HEK293 (cell line): ENCODE results near the gene KREMEN1.

Experiments used
- CTCF ChIA-PET: fragments of 350-600 bp; formaldehyde crosslinking; extraction: SDS; loops from one replicate; lab custom pipeline; 2021; ENCODE audit warnings: antibody characterized with exemption; lab: Yijun Ruan, JAX
- POLR2A ChIA-PET: fragments of 300-600 bp; formaldehyde crosslinking; extraction: SDS; loops from one replicate; lab custom pipeline; 2020; ENCODE audit warnings: antibody characterized with exemption, inconsistent platforms; lab: Yijun Ruan, JAX
- H3K27ac ChIP-seq: fragments of 200-500 bp; sonication (Bioruptor generic); 2 replicates; pipeline ENCODE4 v1.5.1; 2014; ENCODE audit warnings: low read depth, low read length, control low read depth, inconsistent platforms; ENCODE audit errors: extremely low read depth
- H3K36me3 ChIP-seq, 2 experiments: fragments of 200-500 bp in 1 of 2; sonication (Bioruptor generic) in 1 of 2; 1 replicate in 1 of 2; 2 replicates in 1 of 2; pipeline ENCODE4 v1.5.1; 2014 to 2017; ENCODE audit warnings: inconsistent platforms in 2 of 2, low read length in 2 of 2; ENCODE audit not compliant: control insufficient read depth in 2 of 2, insufficient read depth in 1 of 2
- H3K4me1 ChIP-seq: fragments of 200-500 bp; sonication (Bioruptor generic); 2 replicates; pipeline ENCODE4 v1.5.1; 2014; ENCODE audit warnings: mild to moderate bottlenecking, low read length, inconsistent platforms; ENCODE audit not compliant: control insufficient read depth, insufficient read depth
- H3K4me3 ChIP-seq: 2 replicates; pipeline ENCODE4 v1.5.1; 2011; ENCODE audit warnings: low read depth, mild to moderate bottlenecking, control low read depth, low read length, moderate library complexity
- H3K9me3 ChIP-seq: fragments of 200-500 bp; sonication (Bioruptor generic); 2 replicates; pipeline ENCODE4 v1.5.1; 2014; ENCODE audit warnings: low read depth, low read length, inconsistent platforms; ENCODE audit not compliant: control insufficient read depth, insufficient read depth
- AEBP2 ChIP-seq: fragments of 450-650 bp; formaldehyde crosslinking; IDR thresholded peaks from 2 replicates; pipeline ENCODE4 v1.5.1; 2016; ENCODE audit warnings: missing biosample characterization, missing genetic modification characterization, borderline replicate concordance
- FEZF1 ChIP-seq: fragments of 450-650 bp; formaldehyde crosslinking; IDR thresholded peaks from 2 replicates; pipeline ENCODE4 v1.5.1; 2016; ENCODE audit warnings: missing biosample characterization, missing genetic modification characterization
- HOXC10 ChIP-seq: sonication (generic); formaldehyde crosslinking; IDR thresholded peaks from 2 replicates; pipeline ENCODE4 v1.8.1; 2023; ENCODE audit warnings: mild to moderate bottlenecking, missing genetic modification reagents
- MYNN ChIP-seq: fragments of 450-650 bp; formaldehyde crosslinking; IDR thresholded peaks from 2 replicates; pipeline ENCODE4 v1.5.1; 2016; ENCODE audit warnings: missing biosample characterization, missing genetic modification characterization, borderline replicate concordance
- PRDM10 ChIP-seq: fragments of 450-650 bp; formaldehyde crosslinking; IDR thresholded peaks from 2 replicates; pipeline ENCODE4 v1.5.1; 2016; ENCODE audit warnings: missing biosample characterization, missing genetic modification characterization
- ZBTB20 ChIP-seq: fragments of 450-650 bp; formaldehyde crosslinking; IDR thresholded peaks from 2 replicates; pipeline ENCODE4 v1.5.1; 2016; ENCODE audit warnings: missing biosample characterization, missing genetic modification characterization
- ZBTB49 ChIP-seq: fragments of 450-650 bp; formaldehyde crosslinking; IDR thresholded peaks from 2 replicates; pipeline ENCODE4 v1.5.1; 2016; ENCODE audit warnings: missing biosample characterization, missing genetic modification characterization, low read depth
- ZNF248 ChIP-seq: fragments of 450-650 bp; formaldehyde crosslinking; IDR thresholded peaks from 2 replicates; pipeline ENCODE4 v1.5.1; 2017; ENCODE audit warnings: missing biosample characterization, missing genetic modification characterization
- ZNF311 ChIP-seq: fragments of 450-650 bp; formaldehyde crosslinking; IDR thresholded peaks from 2 replicates; pipeline ENCODE4 v1.5.1; 2017; ENCODE audit warnings: missing biosample characterization, missing genetic modification characterization, borderline replicate concordance
- ZNF473 ChIP-seq: fragments of 450-650 bp; formaldehyde crosslinking; IDR thresholded peaks from 2 replicates; pipeline ENCODE4 v1.5.1; 2017; ENCODE audit warnings: missing biosample characterization, missing genetic modification characterization
- ZNF768 ChIP-seq: fragments of 450-650 bp; formaldehyde crosslinking; IDR thresholded peaks from 2 replicates; pipeline ENCODE4 v1.5.1; 2018; ENCODE audit warnings: missing biosample characterization, mild to moderate bottlenecking, missing genetic modification characterization
- ZNF777 ChIP-seq: fragments of 450-650 bp; formaldehyde crosslinking; IDR thresholded peaks from 2 replicates; pipeline ENCODE4 v1.5.1; 2017; ENCODE audit warnings: missing biosample characterization, missing genetic modification characterization, borderline replicate concordance
- ZSCAN4 ChIP-seq: fragments of 450-650 bp; formaldehyde crosslinking; IDR thresholded peaks from 2 replicates; pipeline ENCODE4 v1.5.1; 2017; ENCODE audit warnings: missing biosample characterization, missing genetic modification characterization
- TF ChIP-seq, protein P1 (sequence below): fragments of 450-650 bp; formaldehyde crosslinking; IDR thresholded peaks from 2 replicates; pipeline ENCODE4 v1.5.1; 2017; ENCODE audit warnings: missing biosample characterization, missing genetic modification characterization
- TF ChIP-seq, protein P2 (sequence below): fragments of 450-650 bp; formaldehyde crosslinking; IDR thresholded peaks from 2 replicates; pipeline ENCODE4 v1.5.1; 2016; ENCODE audit warnings: missing biosample characterization, missing genetic modification characterization

Gene KREMEN1

DNA sequence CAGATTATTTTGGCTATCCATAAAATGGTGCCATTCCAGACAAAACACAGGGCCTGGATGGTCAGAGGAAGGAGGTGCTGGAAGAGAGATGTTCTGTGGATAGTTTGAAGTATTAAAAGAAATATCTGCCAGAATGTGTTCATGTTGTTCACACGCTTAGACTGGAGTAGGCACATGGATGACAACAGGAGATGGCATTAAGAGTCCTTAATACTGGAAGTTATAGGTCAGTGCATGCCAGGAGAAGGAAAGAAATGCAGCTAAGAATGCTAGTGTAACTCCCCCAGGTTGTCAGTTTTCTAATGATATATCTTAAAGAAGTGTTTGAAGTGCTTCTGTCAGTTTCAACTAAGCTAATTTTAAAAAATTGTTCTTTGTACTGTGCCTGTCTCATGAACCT lies 20.2 kb downstream of the KREMEN1 start:
- H3K9me3 ChIP-seq, result no peaks in the 10 kb centered on the region
- H3K27ac ChIP-seq, result no peak overlapping the region
- no peak overlapping the region for H3K4me3 ChIP-seq
- peaks cover 0 to 9% of the 10 kb centered on the region in 2 experiments; a peak in 1 of 3 replicates for H3K36me3 ChIP-seq
- TF ChIP-seq ZNF768 (tag by site-specific recombination), result no peak
- TF ChIP-seq HOXC10 (CRISPR knock-in tag), result no peak
- no peak for TF ChIP-seq ZNF248 (tag by site-specific recombination)
- no peak for TF ChIP-seq MYNN
- TF ChIP-seq ZSCAN4 (tag by site-specific recombination), result no peak
- TF ChIP-seq, protein P1, sequence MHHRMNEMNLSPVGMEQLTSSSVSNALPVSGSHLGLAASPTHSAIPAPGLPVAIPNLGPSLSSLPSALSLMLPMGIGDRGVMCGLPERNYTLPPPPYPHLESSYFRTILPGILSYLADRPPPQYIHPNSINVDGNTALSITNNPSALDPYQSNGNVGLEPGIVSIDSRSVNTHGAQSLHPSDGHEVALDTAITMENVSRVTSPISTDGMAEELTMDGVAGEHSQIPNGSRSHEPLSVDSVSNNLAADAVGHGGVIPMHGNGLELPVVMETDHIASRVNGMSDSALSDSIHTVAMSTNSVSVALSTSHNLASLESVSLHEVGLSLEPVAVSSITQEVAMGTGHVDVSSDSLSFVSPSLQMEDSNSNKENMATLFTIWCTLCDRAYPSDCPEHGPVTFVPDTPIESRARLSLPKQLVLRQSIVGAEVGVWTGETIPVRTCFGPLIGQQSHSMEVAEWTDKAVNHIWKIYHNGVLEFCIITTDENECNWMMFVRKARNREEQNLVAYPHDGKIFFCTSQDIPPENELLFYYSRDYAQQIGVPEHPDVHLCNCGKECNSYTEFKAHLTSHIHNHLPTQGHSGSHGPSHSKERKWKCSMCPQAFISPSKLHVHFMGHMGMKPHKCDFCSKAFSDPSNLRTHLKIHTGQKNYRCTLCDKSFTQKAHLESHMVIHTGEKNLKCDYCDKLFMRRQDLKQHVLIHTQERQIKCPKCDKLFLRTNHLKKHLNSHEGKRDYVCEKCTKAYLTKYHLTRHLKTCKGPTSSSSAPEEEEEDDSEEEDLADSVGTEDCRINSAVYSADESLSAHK (tag by site-specific recombination), result no peak
- TF ChIP-seq, protein P2, sequence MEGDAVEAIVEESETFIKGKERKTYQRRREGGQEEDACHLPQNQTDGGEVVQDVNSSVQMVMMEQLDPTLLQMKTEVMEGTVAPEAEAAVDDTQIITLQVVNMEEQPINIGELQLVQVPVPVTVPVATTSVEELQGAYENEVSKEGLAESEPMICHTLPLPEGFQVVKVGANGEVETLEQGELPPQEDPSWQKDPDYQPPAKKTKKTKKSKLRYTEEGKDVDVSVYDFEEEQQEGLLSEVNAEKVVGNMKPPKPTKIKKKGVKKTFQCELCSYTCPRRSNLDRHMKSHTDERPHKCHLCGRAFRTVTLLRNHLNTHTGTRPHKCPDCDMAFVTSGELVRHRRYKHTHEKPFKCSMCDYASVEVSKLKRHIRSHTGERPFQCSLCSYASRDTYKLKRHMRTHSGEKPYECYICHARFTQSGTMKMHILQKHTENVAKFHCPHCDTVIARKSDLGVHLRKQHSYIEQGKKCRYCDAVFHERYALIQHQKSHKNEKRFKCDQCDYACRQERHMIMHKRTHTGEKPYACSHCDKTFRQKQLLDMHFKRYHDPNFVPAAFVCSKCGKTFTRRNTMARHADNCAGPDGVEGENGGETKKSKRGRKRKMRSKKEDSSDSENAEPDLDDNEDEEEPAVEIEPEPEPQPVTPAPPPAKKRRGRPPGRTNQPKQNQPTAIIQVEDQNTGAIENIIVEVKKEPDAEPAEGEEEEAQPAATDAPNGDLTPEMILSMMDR (tag by site-specific recombination), result no peak
- peaks cover 3% of the 10 kb centered on the region; the same call in 1 of the 2 replicates for H3K4me1 ChIP-seq
- POLR2A ChIA-PET, result interaction anchor here (1.3 kb wide), 1 partner anchor 10 kb away, joined by 4 read pairs; no protein-coding TSS in a partner anchor
- CTCF ChIA-PET, result interaction anchor here (0.6 to 1.0 kb wide), 2 partner anchors 56 to 61 kb away, joined by 3 read pairs; no protein-coding TSS in a partner anchor

DNA sequence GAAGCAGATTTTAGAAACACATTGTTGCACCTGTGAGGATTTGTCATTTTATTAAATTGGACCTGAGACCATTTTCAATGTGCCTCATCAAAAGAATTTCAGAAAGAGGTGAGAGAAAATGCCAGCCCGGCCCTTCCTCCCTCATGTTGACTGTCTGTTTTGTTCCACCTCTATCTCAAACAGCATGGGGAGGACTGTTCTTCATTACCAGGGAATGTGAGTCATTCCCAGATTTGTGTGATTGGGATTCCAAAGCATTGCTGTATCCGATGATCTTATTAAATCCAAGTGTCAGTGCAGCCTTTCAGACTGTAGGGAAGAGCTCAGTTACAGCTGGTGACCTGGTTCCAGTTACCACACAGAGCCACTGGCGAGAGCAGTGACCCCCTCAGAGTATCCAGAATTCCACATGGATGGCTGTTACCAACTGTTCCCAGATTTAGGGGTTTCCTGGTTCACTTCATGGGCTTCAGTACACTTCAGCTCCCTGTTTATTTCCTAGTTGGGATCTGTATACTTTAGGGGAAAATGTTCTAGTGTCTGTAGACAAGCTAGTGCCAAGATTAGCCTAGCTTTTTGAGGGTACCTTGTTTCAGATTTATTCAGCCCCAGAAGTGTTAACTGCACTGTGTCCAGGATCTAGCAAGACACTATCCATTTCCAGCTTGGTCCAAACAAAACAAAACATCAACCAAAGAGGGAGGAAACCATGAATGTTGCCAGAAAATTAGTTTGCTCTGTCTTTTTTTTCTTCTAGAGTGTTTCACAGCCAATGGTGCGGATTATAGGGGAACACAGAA lies 20.9 kb downstream of the KREMEN1 start:
- TF ChIP-seq ZBTB49 (tag by site-specific recombination) (no peak), ZNF473 (tag by site-specific recombination) (no peak), FEZF1 (tag by site-specific recombination) (0 out of 2 replicates have a peak, but pooled peaks have one; percentile 12), PRDM10 (tag by site-specific recombination) (peak; percentile 87), AEBP2 (tag by site-specific recombination) (no peak), ZBTB20 (tag by site-specific recombination) (peak; percentile 19; the same call in 1 of the 2 replicates), ZNF311 (tag by site-specific recombination) (no peak), ZNF777 (no peak)
- no peak overlapping the region for H3K27ac ChIP-seq
- no peaks in the 10 kb centered on the region for H3K9me3 ChIP-seq
- POLR2A ChIA-PET, result interaction anchor here (1.3 kb wide), 1 partner anchor 11 kb away, joined by 4 read pairs; no protein-coding TSS in a partner anchor
- no peak overlapping the region for H3K4me3 ChIP-seq
- CTCF ChIA-PET, result interaction anchor here (0.6 to 1.0 kb wide), 3 partner anchors 14 to 61 kb away, joined by 3 read pairs; no protein-coding TSS in a partner anchor
- peaks cover 0 to 14% of the 10 kb centered on the region in 2 experiments; a peak in 1 of 3 replicates for H3K36me3 ChIP-seq
- H3K4me1 ChIP-seq, result peaks cover 3% of the 10 kb centered on the region; the same call in 1 of the 2 replicates
